Stimulated activated CD4-positive, alpha-beta T cell treated with anti-CD3 and anti-CD28 coated beads, Interleukin-2, amount 100 ng/mL, for 48 hours (primary cell): ENCODE data around the gene LPIN2.

Source experiments
- DNase-seq, 2 donors: peaks; one replicate each; pipeline ENCODE4 v3.0.0-alpha.2; 2020

The LPIN2 gene

DNA sequence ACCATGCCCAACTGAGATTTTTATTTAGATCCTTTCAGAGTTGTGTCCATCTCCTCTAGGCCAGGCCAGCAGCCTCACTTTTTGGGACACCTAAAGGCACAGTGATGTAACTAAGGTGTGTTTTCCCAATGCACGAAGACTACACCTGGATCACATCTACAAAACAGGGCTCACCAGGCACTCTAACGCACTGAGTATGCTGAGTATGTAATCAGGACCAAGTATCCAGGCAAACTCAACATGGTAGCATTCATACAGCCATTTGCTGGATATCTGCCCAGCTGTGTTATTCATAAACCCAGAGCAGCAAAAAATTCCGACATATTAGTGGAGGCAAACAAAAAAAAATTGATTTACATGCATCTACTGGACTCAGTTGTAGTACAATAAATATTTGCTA lies 33.8 kb downstream of the LPIN2 start:
- DNase-seq = no peak

DNA sequence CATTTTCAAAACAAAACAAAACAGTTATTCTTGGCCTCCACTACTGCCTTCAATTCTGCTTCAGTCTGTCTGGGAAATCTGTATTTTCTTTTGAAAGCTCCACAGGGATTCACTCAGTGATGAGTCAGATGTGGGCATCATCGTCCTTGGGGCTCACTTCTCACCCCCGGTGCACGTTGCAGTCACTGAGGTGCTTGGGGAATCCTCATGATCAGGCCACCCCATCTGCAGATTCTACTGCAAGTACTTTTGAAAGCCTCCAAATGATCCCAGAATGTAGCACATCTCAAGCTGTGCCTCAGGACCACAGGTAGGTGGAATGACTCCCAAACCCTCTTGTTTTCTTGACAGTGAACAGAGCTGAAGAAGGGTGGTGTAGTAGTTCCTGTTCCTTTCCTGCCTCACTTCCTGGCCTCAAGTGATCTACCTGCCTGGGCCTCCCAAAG lies 34.3 kb downstream of the LPIN2 start:
- no peak for DNase-seq

DNA sequence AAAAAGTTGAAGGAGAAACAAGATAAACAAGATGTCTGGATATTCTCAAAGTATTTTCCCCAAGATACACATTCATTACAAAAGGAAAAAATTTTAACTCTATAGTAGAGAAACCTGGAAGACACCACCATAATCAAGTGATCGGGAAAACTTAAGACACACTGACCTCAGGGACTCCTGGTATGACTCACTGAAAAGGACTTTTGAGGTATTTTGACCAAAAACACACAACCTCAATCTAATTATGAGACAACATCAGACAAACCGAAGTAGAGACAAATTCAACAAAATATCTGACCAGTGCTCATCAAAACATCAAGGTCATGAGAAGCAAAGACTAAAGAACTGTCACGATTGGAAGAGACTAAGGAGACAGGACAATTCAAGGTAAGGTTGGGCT lies 34.7 kb downstream of the LPIN2 start:
- DNase-seq = no peak

DNA sequence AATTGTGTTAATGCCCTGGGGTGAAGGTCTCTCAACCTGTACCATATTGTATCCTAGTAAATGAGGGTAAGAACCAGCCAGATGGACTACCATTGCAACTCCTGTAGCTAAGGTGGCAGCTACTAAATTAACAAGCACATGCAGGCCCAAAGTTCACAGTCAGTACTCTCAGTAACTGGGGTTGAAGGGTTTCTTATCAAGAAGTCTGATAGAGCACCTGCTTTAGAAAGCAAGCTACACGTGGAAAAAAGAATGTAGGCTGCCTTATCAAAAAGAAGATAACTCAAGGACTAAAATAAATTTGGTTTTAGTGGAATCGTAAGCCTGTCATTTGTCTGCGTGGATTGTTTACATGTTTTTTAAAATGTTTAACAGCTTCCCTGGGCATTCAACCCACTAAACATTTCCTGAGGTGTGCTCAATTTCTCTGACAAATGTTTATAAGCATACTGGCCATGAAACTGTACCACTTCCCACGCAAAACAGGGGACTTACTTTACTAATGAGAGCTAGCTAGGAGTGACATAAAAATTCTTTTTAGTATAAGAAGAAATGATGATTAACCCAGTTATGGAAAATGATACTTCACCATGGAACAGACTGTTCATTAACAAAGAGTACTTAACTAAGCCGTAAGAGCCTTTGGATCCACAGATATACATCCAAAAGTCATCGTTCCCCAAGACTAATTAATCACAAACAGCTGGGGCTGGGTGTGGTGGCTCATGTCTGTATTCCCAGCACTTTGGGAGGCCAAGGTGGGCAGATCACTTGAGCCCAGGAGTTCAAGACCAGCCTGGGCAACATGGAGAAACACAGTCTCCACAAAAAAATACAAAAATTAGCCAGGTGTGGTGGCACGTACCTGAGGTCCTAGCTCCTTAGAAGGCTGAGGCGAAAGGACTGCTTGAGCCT lies 36.5 kb downstream of the LPIN2 start:
- DNase-seq = no peak

DNA sequence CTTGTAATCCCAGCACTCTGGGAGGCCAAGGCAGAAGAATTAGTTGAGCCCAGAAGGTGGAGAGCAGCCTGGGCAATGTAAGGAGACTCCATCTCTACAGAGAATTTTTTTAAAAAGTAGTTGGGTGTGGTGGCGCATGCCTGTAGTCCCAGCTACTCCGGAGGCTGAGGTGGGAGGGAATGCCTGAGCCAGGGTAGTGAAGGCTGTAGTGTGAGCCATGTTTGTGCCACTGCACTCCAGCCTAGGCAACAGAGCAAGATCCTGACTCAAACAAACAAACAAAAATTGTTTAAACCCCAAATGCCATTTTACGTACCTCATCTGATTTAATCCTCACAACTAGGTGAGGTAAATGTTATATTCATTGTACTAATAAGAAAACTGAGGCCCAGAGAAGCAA lies 38.2 kb downstream of the LPIN2 start:
- DNase-seq = no peak

DNA sequence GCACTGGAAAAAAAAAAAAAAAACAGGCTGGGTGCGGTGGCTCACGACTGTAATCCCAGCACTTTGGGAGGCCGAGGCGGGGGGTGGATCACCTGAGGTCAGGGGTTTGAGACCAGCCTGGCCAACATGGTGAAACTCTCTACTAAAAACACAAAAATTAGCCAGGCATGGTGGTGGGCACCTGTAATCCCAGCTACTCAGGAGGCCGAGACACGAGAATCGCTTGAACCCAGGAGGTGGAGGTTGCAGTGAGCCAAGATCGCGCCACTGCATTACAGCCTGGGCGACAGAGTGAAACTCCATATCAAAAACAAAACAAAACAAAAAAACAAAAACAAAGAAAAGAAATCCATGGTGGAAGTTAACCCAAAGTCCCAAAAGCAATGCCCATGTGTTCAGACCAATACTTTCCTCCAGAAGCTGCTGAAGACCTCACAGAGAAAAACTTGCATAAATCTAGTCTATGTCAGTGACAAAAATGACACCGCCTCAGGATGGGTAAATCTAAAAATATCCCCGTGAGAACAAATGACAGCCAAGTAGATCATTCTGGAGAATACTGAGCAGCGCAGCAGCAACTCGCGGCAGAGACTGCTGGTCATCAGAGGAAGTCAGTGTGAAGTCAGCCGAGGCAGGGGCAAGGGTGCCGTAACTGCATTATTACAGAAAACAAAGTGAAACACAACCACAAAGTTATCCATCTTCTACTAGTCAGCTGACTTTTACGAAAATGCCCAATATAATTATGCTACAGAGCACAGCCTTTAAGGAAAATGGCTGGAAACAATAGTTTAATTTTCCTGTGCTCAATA lies 41.0 kb downstream of the LPIN2 start:
- peak in 1 of 2 donors; percentile 59 for DNase-seq

DNA sequence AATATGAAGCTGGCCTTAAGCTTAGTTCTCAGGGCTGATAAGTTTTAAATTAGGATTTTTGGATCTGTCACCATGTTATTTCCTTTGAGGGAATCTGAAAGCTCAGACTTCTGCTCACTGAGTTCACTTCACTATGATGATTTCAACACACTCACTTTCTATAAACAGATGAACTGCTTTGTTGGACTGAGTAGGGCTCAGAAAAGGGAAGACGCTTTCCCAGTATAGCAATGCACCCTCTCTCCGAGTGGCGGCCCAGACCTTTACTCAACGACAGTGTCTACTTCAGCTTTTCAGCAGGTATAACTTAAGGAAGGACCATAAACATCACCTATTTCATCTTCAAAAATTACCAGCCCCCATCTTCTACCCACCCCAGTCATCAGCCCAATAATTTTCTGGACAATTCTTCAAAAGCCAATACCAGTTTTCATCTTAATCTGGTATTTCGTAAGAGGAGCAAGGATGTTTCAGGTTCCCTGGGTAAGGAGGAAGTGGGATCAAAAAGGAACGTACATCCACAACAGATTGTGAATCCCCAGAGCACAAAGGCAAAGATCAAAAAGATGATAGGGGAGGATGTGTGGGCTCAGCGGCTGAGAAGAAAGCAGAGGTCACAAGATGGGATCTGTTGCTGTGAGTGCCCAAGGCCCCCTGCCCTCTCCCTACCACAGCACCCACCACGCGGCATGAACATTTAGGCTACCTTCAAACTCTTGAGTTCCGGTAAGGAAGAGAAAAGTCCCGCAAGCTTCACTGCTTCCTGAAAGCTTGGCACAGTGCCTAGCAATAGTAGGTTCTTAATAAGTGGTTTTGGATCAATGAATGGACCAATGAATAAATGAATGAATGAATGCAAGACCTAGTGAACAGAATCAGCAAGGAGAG lies 41.9 kb downstream of the LPIN2 start:
- DNase-seq = no peak

DNA sequence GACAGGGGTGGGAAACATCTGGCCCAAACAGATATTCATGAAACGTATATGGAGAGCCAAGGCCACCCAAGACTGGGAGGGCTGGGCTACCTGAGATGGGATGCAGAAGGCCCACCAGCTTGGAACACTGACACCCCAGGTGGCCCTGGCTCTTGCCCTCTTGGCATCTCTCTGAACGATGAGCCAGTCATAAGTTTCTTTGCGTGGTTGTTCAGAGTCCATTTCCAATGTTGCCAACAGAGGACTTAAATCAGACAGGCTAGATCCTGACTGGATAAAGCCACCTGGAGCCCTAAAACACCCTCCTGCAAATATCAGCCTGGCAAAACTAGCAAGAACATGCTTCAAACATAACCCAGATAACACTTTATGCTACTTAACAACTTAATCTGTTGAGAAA lies 42.6 kb downstream of the LPIN2 start:
- no peak for DNase-seq

DNA sequence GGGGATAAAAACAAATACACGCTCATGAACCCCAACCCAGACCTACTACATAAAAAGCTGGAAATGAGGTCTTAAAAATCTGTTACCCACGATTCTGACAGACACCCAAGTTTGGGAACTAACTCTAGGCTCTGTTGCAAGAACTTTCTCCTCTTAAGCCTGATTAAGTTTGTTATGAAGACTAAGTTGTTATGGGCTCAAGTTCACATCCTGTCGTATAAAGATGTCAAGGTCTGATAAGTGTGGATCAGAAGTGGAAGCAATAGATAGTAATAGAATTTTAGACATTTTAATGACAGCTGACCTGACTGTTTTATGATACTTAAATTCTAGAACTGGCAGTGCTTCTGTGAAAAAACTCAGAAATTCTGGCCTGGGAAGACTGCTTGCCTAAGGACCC lies 43.2 kb downstream of the LPIN2 start:
- DNase-seq = no peak

DNA sequence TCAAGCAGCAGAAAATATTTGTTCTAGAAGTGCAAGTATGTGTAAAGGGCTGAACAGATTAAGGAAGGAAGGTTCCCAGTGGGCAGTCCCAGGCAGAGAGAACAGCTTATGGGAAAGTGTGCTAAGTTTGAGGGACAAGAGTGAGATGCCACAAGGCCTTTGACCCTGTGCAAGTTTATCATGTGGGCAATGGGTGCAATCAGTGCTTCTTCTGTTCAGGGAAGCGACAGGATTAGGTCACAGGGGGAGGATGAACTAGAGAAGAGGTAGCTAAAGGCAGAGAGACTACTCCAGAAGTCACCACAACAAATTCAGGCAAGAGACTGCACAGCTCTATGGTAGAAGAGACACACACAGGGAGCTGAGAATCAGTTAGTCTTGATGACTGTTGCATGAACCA lies 44.3 kb downstream of the LPIN2 start:
- no peak for DNase-seq

DNA sequence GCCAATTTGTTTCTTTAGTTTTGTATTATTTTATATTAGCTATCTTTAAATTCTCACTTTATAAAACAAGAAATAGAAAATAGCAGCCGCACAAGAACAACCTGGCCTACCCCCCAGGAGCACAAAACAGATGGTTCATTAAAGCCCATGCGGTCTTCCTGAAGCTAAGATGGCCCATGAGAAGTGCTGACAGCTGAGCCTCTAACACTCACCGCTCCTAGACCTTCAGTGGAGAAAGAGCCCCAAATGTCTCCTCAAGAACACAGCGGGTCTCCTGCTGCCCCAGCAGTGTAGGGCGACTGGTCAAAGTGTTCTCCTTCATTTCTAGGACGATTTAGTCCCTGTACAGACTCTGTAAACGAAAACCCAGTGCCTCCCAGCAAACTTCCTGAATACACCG lies 45.1 kb downstream of the LPIN2 start:
- no peak for DNase-seq

DNA sequence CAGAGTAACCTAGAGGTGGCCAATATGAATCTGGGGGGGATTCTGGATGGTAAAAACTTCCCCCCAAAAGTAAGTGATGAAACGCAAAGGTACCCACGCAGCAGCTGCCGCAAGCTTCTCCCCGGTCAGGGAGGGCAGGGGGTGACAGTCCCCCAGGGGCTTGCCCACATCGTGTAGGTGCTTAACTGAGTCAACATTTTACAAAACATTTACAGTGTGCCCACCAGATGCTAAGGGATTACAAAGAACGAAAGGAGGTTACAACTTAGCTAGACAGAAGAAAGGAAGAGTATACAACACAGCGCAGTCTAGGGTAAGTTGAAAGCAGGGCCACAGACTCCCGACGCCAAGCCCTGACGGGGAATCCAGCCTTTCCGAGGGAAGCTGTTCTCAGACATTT lies 45.6 kb downstream of the LPIN2 start:
- no peak for DNase-seq

DNA sequence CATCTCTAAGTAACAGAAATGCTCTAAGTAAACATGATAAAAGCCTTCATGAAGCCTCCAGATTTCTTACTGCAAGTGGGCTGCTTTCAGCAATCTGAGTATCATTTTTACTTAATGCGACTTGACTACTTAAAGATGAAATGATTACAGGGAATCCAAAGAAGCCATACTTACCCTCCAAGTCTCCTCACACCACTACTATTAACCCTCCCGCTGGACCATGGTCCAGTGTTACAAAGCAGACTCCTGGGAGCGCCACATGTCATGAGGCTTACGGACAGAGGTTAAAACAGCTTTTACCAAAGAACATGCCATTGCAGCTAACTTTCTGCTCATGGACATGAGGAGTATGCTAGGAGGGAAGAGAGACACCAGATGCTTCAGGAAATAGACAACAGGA lies 46.4 kb downstream of the LPIN2 start:
- DNase-seq = no peak

DNA sequence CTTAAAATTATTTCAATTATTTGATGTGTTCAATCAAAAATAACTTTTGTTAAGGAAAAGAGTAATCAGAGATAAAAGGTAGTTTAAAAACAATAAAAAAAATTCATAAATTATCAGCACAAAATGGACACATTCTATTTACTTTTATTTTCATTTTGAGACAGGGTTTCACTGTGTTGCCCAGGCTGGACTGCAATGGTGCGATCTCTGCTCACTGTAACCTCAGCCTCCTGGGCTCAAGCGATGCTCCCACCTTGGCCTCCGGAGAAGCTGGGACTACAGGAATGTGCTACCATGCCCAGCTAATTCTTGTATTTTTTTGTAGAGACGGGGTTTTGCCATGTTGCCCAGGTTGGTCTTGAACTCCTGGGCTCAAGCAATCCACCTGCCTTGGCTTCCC lies 47.1 kb downstream of the LPIN2 start:
- no peak for DNase-seq

DNA sequence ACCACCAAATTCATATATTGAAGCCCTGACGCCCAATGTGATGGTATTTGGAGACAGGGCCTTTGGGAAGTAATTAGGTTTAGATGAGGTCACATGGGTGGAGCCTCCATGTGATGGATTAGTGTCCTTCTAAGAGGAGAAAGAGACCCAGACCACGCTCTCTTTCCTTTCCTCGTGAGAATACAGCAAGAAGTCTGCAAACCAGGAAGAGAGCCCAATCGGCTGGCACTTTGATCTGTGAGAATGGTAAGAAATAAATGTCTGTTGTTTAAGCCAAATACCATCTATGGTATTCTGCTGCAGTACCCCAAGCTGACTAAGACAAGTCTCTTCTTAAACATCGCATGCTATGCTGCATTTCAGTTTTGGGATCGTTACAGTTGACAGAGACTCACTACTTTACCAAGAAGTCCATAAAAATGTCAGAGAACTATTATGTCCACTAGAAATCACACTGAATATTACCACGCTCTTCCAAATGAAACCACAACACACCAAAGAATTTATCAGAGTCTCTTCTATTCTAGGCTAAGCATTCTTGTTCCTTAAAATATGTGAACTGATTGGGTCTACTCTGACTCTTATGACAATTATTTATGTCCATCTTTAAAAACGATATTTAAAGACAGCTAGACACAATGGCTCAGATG lies 48.5 kb downstream of the LPIN2 start:
- no peak for DNase-seq
